ENCODE measurements around the gene RNF145. TPM values are rescaled to one million over a fixed set of nuclear protein-coding genes. Genes with fewer than 3 reads are reported as not detected.

Gene RNF145
- total and polyA plus RNA-seq, 2 of the 13 experiments (the other 11 are each of a cell fraction or from before 2014, with no cell fraction given), result 24.6 TPM

GRCh38 chr5:159257007-159257406, 47.7 kb upstream of the RNF145 start:
- FAIRE-seq, result no peak
- in situ Hi-C loops (cut with HindIII; ENCODE audit: extremely low pct_ligation_motif_present, low pct_unique_long_range_greater_than_20kb), result no loop called here
- CTCF ChIA-PET (ENCODE audit: low intra/inter-chr PET ratio, low total read pairs), result no interaction called here

DNA sequence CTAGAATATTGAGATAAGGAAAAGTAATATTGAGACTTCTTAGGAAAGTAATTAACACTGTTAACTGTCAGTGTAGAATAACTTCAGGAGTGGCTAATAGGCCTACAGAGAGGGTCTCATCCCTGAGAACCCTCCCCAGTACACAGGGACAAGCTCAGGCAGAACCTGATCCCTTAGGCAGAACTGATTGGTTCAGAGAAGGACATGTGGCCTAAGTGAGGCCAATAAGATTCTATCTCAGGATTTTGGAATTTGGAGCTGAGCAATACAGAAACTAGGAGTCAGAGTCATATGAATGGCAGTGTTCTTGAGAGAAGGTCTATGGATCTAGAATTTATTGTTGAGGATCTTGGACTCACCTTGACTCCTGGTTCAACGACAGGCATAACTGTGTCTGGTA, 42.8 kb upstream of the RNF145 start:
- no peak for FAIRE-seq
- WGBS (ENCODE audit: low lambda C conversion rate), result 0% methylated on average over 1 of the region's 1 CpG
- ChIA-PET CTCF (ENCODE audit: low intra/inter-chr PET ratio, low total read pairs) (no interaction called here), POLR2A (no interaction called here)
- no peak for ATAC-seq
- no peak overlapping the region for H3K4me2 ChIP-seq (ENCODE audit: low read depth, low read length)
- intact Hi-C loops (cut with micrococcal nuclease; ENCODE audit: unreplicated experiment) (no loop called here), in situ Hi-C loops (cut with HindIII; ENCODE audit: extremely low pct_ligation_motif_present, low pct_unique_long_range_greater_than_20kb) (no loop called here)
- H3K9me3 ChIP-seq (ENCODE audit: low read length), result no peaks in the 10 kb centered on the region
- no peaks in the 10 kb centered on the region for H3K27me3 ChIP-seq (ENCODE audit: control insufficient read depth in 1 of 2, insufficient read depth in 2 of 2, low read length in 2 of 2)
- H3K4me3 ChIP-seq (replicated peaks in 1 of 3; ENCODE audit: insufficient read depth in 1 of 3, low read depth in 2 of 3, low read length in 3 of 3), result no peak overlapping the region
- H3K9ac ChIP-seq (ENCODE audit: insufficient read depth, low read depth, low read length), result no peak overlapping the region
- no peak for TF ChIP-seq ZNF451 (CRISPR knock-in tag; IDR thresholded peaks at IDR 0.05)
- no peak overlapping the region for H3K27ac ChIP-seq (ENCODE audit: extremely low read length, insufficient read depth, low read length)
- no peaks in the 10 kb centered on the region for H3K79me2 ChIP-seq (ENCODE audit: insufficient read depth, low read length)
- no TSS peak for BruUV-seq (replicated peaks)
- H2AFZ ChIP-seq (ENCODE audit: low read length), result no peak overlapping the region
- H3K36me3 ChIP-seq (replicated peaks in 1 of 2; ENCODE audit: control insufficient read depth in 1 of 2, insufficient read depth in 2 of 2, low read length in 2 of 2), result no peaks in the 10 kb centered on the region
- peaks cover 5% of the 10 kb centered on the region for H3K4me1 ChIP-seq (ENCODE audit: insufficient read depth, low read length)
- no peaks in the 10 kb centered on the region for H4K20me1 ChIP-seq (ENCODE audit: insufficient read depth, low read length)
- no peak for DNase-seq (ENCODE audit: low spot score)

More at GRCh38 chr5:159257007-159257406, 47.7 kb upstream of the RNF145 start:
- TF ChIP-seq ZNF34 (CRISPR knock-in tag; IDR thresholded peaks at IDR 0.05; ENCODE audit: borderline replicate concordance), result no peak
- TF ChIP-seq SRF (IDR thresholded peaks at IDR 0.05; ENCODE audit: low read depth, low read length), result no peak
- Histone ChIP-seq H4K20me1 (ENCODE audit: insufficient read depth, low read length) (no peaks in the 10 kb centered on the region), H3K27ac (ENCODE audit: extremely low read length, insufficient read depth, low read length) (no peak overlapping the region), H3K36me3 (replicated peaks in 1 of 2; ENCODE audit: control insufficient read depth in 1 of 2, insufficient read depth in 2 of 2, low read length in 2 of 2) (no peaks in the 10 kb centered on the region), H3K9ac (ENCODE audit: insufficient read depth, low read depth, low read length) (no peak overlapping the region), H3K79me2 (ENCODE audit: insufficient read depth, low read length) (no peaks in the 10 kb centered on the region), H3K4me1 (ENCODE audit: insufficient read depth, low read length) (peaks cover 21% of the 10 kb centered on the region), H3K27me3 (ENCODE audit: control insufficient read depth in 1 of 2, insufficient read depth in 2 of 2, low read length in 2 of 2) (no peaks in the 10 kb centered on the region), H2AFZ (ENCODE audit: low read length) (no peak overlapping the region), H3K4me3 (replicated peaks in 1 of 3; ENCODE audit: insufficient read depth in 1 of 3, low read depth in 2 of 3, low read length in 3 of 3) (no peak overlapping the region), H3K4me2 (ENCODE audit: low read depth, low read length) (no peak overlapping the region), H3K9me3 (ENCODE audit: low read length) (no peaks in the 10 kb centered on the region)
- intact Hi-C loops (cut with micrococcal nuclease; ENCODE audit: unreplicated experiment), result no loop called here
- BruUV-seq (replicated peaks), result no TSS peak
- no peak for ATAC-seq
- no peak for DNase-seq (ENCODE audit: low spot score)
- POLR2A ChIA-PET, result no interaction called here

DNA sequence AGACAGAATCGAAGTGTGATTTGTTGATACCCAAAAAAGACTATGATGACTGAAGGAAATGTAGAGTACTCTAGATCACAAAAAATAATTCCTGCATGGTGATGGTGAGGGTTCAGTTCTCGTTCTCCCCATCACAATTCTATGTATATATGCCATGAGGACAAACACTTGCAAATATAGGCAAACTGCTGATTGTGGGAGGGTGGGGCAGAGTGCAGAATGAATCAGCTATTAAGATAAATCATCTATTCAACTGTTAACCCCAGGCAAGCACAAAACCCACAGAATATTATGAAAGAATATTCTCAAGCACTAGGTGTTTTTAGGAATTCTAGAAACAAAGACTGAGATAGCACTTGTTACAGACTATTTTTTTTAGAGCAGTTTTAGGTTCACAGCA, 39.8 kb upstream of the RNF145 start:
- Histone ChIP-seq H3K79me2 (ENCODE audit: insufficient read depth, low read length) (no peaks in the 10 kb centered on the region), H3K27me3 (ENCODE audit: control insufficient read depth in 1 of 2, insufficient read depth in 2 of 2, low read length in 2 of 2) (no peaks in the 10 kb centered on the region), H3K9me3 (ENCODE audit: low read length) (no peaks in the 10 kb centered on the region), H3K4me3 (replicated peaks in 1 of 3; ENCODE audit: insufficient read depth in 1 of 3, low read depth in 2 of 3, low read length in 3 of 3) (no peak overlapping the region), H3K4me1 (ENCODE audit: insufficient read depth, low read length) (no peaks in the 10 kb centered on the region), H2AFZ (ENCODE audit: low read length) (no peak overlapping the region), H3K4me2 (ENCODE audit: low read depth, low read length) (no peak overlapping the region), H4K20me1 (ENCODE audit: insufficient read depth, low read length) (no peaks in the 10 kb centered on the region), H3K9ac (ENCODE audit: insufficient read depth, low read depth, low read length) (no peak overlapping the region), H3K36me3 (replicated peaks in 1 of 2; ENCODE audit: control insufficient read depth in 1 of 2, insufficient read depth in 2 of 2, low read length in 2 of 2) (no peaks in the 10 kb centered on the region), H3K27ac (ENCODE audit: extremely low read length, insufficient read depth, low read length) (no peak overlapping the region)
- no peak for TF ChIP-seq ZIK1 (CRISPR knock-in tag; IDR thresholded peaks at IDR 0.05; ENCODE audit: borderline replicate concordance, low read depth)
- no peak for TF ChIP-seq JUN (CRISPR knock-in tag; IDR thresholded peaks at IDR 0.05)
- TF ChIP-seq, protein P1, sequence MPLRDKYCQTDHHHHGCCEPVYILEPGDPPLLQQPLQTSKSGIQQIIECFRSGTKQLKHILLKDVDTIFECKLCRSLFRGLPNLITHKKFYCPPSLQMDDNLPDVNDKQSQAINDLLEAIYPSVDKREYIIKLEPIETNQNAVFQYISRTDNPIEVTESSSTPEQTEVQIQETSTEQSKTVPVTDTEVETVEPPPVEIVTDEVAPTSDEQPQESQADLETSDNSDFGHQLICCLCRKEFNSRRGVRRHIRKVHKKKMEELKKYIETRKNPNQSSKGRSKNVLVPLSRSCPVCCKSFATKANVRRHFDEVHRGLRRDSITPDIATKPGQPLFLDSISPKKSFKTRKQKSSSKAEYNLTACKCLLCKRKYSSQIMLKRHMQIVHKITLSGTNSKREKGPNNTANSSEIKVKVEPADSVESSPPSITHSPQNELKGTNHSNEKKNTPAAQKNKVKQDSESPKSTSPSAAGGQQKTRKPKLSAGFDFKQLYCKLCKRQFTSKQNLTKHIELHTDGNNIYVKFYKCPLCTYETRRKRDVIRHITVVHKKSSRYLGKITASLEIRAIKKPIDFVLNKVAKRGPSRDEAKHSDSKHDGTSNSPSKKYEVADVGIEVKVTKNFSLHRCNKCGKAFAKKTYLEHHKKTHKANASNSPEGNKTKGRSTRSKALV (CRISPR knock-in tag; IDR thresholded peaks at IDR 0.05), result no peak
- TF ChIP-seq PAF1 (CRISPR knock-in tag; IDR thresholded peaks at IDR 0.05), result no peak
- TF ChIP-seq FOXP4 (CRISPR knock-in tag; IDR thresholded peaks at IDR 0.05), result no peak
- no peak for TF ChIP-seq ZNF33A (CRISPR knock-in tag; IDR thresholded peaks at IDR 0.05; ENCODE audit: borderline replicate concordance)
- no peak for TF ChIP-seq BORCS8-MEF2B (CRISPR knock-in tag; IDR thresholded peaks at IDR 0.05)
- in situ Hi-C loops (cut with HindIII; ENCODE audit: extremely low pct_ligation_motif_present, low pct_unique_long_range_greater_than_20kb) (no loop called here), intact Hi-C loops (cut with micrococcal nuclease; ENCODE audit: unreplicated experiment) (no loop called here)
- WGBS (ENCODE audit: low lambda C conversion rate), result 0% methylated on average over 2 of the region's 2 CpGs
- ChIA-PET CTCF (ENCODE audit: low intra/inter-chr PET ratio, low total read pairs) (no interaction called here), POLR2A (no interaction called here)
- FAIRE-seq, result no peak
- DNase-seq (ENCODE audit: low spot score), result no peak
- ATAC-seq, result no peak
- BruUV-seq (replicated peaks), result no TSS peak

All from HepG2 (cell line).